ENCODE measurements around the gene COPA.

Gene COPA

GRCh38 chr1:160245434-160245833, 97.6 kb downstream of the COPA start:
- in situ Hi-C loops (cut with HindIII; ENCODE audit: low sequenced_read_pairs), result no loop called here
- H3K4me3 ChIP-seq (ENCODE audit: low read depth, low read length), result no peak overlapping the region
- TF ChIP-seq, protein P1, sequence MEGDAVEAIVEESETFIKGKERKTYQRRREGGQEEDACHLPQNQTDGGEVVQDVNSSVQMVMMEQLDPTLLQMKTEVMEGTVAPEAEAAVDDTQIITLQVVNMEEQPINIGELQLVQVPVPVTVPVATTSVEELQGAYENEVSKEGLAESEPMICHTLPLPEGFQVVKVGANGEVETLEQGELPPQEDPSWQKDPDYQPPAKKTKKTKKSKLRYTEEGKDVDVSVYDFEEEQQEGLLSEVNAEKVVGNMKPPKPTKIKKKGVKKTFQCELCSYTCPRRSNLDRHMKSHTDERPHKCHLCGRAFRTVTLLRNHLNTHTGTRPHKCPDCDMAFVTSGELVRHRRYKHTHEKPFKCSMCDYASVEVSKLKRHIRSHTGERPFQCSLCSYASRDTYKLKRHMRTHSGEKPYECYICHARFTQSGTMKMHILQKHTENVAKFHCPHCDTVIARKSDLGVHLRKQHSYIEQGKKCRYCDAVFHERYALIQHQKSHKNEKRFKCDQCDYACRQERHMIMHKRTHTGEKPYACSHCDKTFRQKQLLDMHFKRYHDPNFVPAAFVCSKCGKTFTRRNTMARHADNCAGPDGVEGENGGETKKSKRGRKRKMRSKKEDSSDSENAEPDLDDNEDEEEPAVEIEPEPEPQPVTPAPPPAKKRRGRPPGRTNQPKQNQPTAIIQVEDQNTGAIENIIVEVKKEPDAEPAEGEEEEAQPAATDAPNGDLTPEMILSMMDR (IDR thresholded peaks at IDR 0.05; ENCODE audit: low read depth, low read length, missing control alignments), result no peak
- no peak for DNase-seq (ENCODE audit: low read depth)

- no peak for DNase-seq (ENCODE audit: low read depth)
- in situ Hi-C loops (cut with HindIII; ENCODE audit: low sequenced_read_pairs), result no loop called here
These were observed 98.8 kb downstream of the COPA start for GRCh38 chr1:160244209-160244608.

DNA sequence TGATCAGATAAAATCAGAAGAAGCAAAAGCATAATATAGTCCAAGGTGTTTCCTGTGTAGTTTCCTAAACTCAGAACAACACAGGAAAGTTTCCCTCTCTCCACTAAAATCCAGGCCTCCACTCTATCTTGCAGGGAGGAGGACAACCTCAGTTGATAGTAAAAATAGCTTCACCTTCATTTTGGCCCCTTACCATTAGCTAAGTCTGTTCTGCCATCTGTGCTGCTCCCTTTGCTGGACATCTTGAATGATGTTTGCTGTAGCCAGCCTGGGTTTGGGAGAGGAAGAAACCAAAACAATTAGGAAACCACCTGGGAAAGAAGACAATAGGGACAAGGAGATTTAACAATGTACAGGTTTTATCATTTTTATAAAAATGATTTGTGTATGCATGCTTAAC, 99.3 kb downstream of the COPA start:
- no peak overlapping the region for H3K4me3 ChIP-seq (ENCODE audit: low read depth, low read length)
- in situ Hi-C loops (cut with HindIII; ENCODE audit: low sequenced_read_pairs), result no loop called here
- TF ChIP-seq, protein P1 (IDR thresholded peaks at IDR 0.05; ENCODE audit: low read depth, low read length, missing control alignments), result no peak
- no peak for DNase-seq (ENCODE audit: low read depth)

More at GRCh38 chr1:160244209-160244608, 98.8 kb downstream of the COPA start:
- TF ChIP-seq, protein P1 (IDR thresholded peaks at IDR 0.05; ENCODE audit: low read depth, low read length, missing control alignments), result no peak
- no peak overlapping the region for H3K4me3 ChIP-seq (ENCODE audit: low read depth, low read length)

DNA sequence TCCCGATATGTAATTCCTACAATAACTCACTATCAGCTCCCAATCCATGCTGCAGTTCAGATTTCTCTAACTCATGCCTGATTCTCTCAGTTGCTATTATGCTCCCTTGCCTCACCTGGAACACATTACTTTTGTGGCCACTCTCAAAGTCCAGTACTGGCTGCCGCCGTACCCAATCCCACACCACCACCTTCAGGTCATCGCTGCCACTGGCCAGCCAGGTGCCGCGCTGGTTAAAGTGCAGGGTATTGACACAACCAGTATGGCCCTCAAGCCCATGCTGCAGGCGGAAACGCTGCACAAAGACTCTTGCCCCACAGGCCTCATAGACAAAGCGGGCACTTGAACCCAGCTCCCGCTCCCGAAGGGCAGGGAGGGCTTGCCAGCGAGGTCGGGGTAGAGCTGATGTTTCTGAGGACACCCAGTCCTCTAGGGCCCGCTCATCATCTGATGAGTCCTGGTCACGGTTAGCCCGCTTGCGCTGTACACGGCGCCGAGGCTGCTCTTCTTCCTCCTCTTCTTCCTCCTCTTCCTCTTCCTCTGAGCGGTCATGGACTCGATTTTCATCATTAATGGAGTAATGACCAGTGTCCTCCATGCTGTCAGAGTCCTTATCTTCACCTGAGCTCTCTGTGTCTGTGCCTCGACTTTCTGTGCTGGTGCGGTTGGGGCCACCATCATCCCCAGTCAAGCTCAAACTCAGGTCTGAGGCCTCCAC, 103.3 kb downstream of the COPA start:
- no peak for DNase-seq (ENCODE audit: low read depth)
- TF ChIP-seq, protein P1 (IDR thresholded peaks at IDR 0.05; ENCODE audit: low read depth, low read length, missing control alignments), result no peak
- in situ Hi-C loops (cut with HindIII; ENCODE audit: low sequenced_read_pairs), result no loop called here
- H3K4me3 ChIP-seq (ENCODE audit: low read depth, low read length), result no peak overlapping the region

Data from astrocyte of the cerebellum (primary cell).